HFFc6 (cell line): ENCODE results near the gene GRPEL2. TPM values are rescaled to one million over a fixed set of nuclear protein-coding genes. Genes with fewer than 3 reads are reported as not detected.

Experiments used
- DNase-seq: peaks from one replicate; pipeline ENCODE4 v3.0.0-alpha.2; 2018
- H3K27ac Mint-ChIP-seq: 2 replicates; pipeline ENCODE4 v1.8.0; 2020; ENCODE audit warnings: mild to moderate bottlenecking, mixed read lengths
- H3K27me3 Mint-ChIP-seq: 2 replicates; pipeline ENCODE4 v1.8.0; 2021; ENCODE audit warnings: mild to moderate bottlenecking, moderate library complexity, mixed read lengths; ENCODE audit not compliant: insufficient read depth
- H3K36me3 Mint-ChIP-seq: 2 replicates; pipeline ENCODE4 v1.8.0; 2021; ENCODE audit warnings: low read depth, mixed read lengths
- H3K4me1 Mint-ChIP-seq: 2 replicates; pipeline ENCODE4 v1.8.0; 2020; ENCODE audit warnings: low read depth, mixed read lengths
- H3K4me3 Mint-ChIP-seq: 2 replicates; pipeline ENCODE4 v1.8.0; 2020; ENCODE audit warnings: mild to moderate bottlenecking, moderate library complexity, mixed read lengths
- H3K9me3 Mint-ChIP-seq: 2 replicates; pipeline ENCODE4 v1.8.0; 2020; ENCODE audit warnings: mild to moderate bottlenecking, mixed read lengths
- CTCF ChIP-seq: fragments of 200-600 bp; sonication (generic); IDR thresholded peaks from 2 replicates; pipeline ENCODE4 v1.5.0; 2021; ENCODE audit warnings: antibody characterized with exemption, mild to moderate bottlenecking
- total RNA-seq, 6 experiments: library from RNA; stranded (reverse); fragmentation: NEBNext Ultra II Directional; extraction: Animal tissue kit (Norgen Biotek cat#: 25700); gene quantifications; 2 replicates in 1 of 6; 3 replicates in 5 of 6; pipeline ENCODE4 v1.2.3, GENCODE V29; 2021

The GRPEL2 gene
- total RNA-seq, 6 experiments from 2014 or later: 15.6 to 18.9 (median 17.5) TPM

DNA sequence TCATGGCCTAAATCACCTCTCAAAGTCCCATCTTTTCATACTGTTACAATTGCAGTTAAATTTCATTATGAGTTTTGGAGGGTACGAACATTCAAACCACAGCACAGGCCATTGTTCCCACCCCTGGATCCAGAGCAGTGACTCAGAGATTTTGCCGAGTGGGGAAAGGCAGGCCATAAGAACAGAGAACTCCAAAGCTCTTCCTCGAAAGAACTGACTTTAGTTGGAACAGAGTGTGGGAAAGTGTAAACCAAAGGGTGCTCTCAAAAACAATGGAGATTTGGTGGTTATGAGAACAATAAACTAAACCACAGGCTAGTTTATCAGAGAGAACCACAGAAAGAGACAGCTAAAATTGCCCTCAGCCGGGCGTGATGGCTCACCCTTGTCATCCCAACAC lies 19.4 kb upstream of the GRPEL2 start:
- no peaks in the 10 kb centered on the region for H3K36me3 Mint-ChIP-seq
- H3K4me1 Mint-ChIP-seq: peaks cover 28% of the 10 kb centered on the region
- H3K27ac Mint-ChIP-seq: no peak overlapping the region
- H3K27me3 Mint-ChIP-seq: no peaks in the 10 kb centered on the region
- no peak for TF ChIP-seq CTCF
- no peaks in the 10 kb centered on the region for H3K9me3 Mint-ChIP-seq
- no peak overlapping the region for H3K4me3 Mint-ChIP-seq
- no peak for DNase-seq

DNA sequence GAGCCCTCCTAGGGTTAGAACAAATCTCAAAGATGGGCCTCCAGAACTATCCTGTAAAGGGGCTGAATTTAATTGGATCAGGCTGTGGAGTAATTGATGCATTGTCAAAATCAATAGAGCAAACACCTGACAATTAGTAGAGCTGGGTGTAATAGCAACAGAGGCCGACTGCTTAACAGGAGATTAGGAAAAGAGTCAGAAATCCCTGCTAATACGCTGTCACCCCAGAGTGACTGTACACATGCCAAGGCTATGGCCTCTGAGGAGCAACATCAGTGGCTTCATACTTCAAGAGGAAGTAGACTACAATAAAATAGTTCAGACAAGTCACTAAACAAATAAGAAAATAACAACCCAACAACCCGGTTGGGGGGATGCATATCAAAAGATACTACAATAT lies 18.7 kb upstream of the GRPEL2 start:
- no peak overlapping the region for H3K27ac Mint-ChIP-seq
- H3K4me1 Mint-ChIP-seq: peaks cover 23% of the 10 kb centered on the region
- H3K9me3 Mint-ChIP-seq: no peaks in the 10 kb centered on the region
- DNase-seq: no peak
- H3K27me3 Mint-ChIP-seq: no peaks in the 10 kb centered on the region
- no peak for TF ChIP-seq CTCF
- no peaks in the 10 kb centered on the region; the same call in 1 of the 2 replicates for H3K36me3 Mint-ChIP-seq
- H3K4me3 Mint-ChIP-seq: no peak overlapping the region

DNA sequence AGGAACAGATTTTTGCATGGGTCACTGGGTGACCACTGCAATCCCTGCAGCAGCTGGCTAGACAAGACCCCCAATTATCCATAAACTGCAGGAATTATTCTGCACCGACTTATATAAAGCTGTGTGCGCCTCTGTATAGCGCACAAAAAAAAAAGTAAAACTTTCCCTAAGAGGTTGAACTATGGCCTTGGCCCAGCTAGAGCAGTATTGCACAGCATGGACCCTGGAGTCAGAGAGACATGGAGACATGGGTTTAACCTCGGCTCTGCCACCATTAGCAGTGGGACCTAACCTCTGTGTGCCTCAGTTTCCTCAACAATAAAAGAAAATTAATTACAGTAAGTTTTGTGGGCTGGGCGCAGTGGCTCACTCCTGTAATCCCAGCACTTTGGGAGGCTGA lies 17.1 kb upstream of the GRPEL2 start:
- Mint-ChIP-seq H3K4me3 (no peak overlapping the region), H3K4me1 (peaks cover 21% of the 10 kb centered on the region), H3K27ac (no peak overlapping the region), H3K9me3 (no peaks in the 10 kb centered on the region), H3K27me3 (no peaks in the 10 kb centered on the region), H3K36me3 (no peaks in the 10 kb centered on the region; the same call in 1 of the 2 replicates)
- no peak for DNase-seq
- no peak for TF ChIP-seq CTCF

GRCh38 chr5:149333711-149334443 lies 11.4 kb upstream of the GRPEL2 start:
- H3K4me1 Mint-ChIP-seq: peaks cover 13% of the 10 kb centered on the region
- H3K27ac Mint-ChIP-seq: peak overlapping the region; percentile 6; the same call in 1 of the 2 replicates

DNA sequence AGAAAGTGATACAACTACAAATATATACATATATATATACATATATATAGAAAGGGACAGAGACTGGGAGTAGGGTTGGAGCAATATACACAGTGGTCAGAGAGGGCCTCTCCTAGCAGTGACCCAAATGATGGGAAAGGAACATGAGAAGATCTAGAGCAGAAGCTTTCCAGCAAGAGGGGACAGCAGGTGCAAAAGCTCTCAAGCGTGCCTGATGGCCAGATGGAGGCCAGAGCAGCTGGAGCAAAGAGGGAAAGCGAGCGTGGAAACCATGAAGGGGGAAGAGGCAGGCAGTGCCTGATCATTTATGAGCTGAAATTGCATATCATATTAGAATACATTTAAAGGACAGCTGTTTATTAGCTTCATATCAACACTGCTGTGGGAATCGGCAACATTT lies 7.6 kb upstream of the GRPEL2 start:
- no peaks in the 10 kb centered on the region for H3K36me3 Mint-ChIP-seq
- no peak for DNase-seq
- H3K4me3 Mint-ChIP-seq: no peak overlapping the region
- no peaks in the 10 kb centered on the region for H3K9me3 Mint-ChIP-seq
- peaks cover 13% of the 10 kb centered on the region for H3K4me1 Mint-ChIP-seq
- no peaks in the 10 kb centered on the region for H3K27me3 Mint-ChIP-seq
- TF ChIP-seq CTCF: no peak
- no peak overlapping the region for H3K27ac Mint-ChIP-seq

More at GRCh38 chr5:149333711-149334443, 11.4 kb upstream of the GRPEL2 start:
- TF ChIP-seq CTCF: no peak
- no peak for DNase-seq
- no peaks in the 10 kb centered on the region for H3K9me3 Mint-ChIP-seq
- no peaks in the 10 kb centered on the region; the same call in 1 of the 2 replicates for H3K36me3 Mint-ChIP-seq
- no peaks in the 10 kb centered on the region for H3K27me3 Mint-ChIP-seq
- H3K4me3 Mint-ChIP-seq: no peak overlapping the region
